GM23248 (cell line): Measurements from ENCODE around the gene PIRT. TPM values are rescaled to one million over a fixed set of nuclear protein-coding genes. Genes with fewer than 3 reads are reported as not detected.
"Not testable (repeated sequence)": the region's sequence is repeated elsewhere in the genome, so short reads cannot be mapped to it uniquely, and the experiment has no call there.

Source experiments
- DNase-seq: peaks from one replicate; pipeline ENCODE4 v3.0.0-alpha.2; 2015
- H2AFZ ChIP-seq: fragments of 200-600 bp; sonication (generic); 2 replicates; pipeline ENCODE4 v1.6.1; 2016; ENCODE audit warnings: antibody characterized with exemption
- H3F3A ChIP-seq: fragments of 200-600 bp; sonication (generic); 2 replicates; pipeline ENCODE4 v1.6.1; 2016; ENCODE audit warnings: mild to moderate bottlenecking, antibody characterized with exemption, mixed run types; ENCODE audit not compliant: insufficient read depth
- H3K27ac ChIP-seq: fragments of 200-600 bp; sonication (generic); 2 replicates; pipeline ENCODE4 v1.5.1; 2016; ENCODE audit warnings: mild to moderate bottlenecking
- H3K27me3 ChIP-seq: fragments of 200-600 bp; sonication (generic); replicated peaks from 2 replicates; pipeline ENCODE4 v1.6.1; 2016; ENCODE audit warnings: mild to moderate bottlenecking; ENCODE audit not compliant: insufficient read depth
- H3K36me3 ChIP-seq: fragments of 200-600 bp; sonication (generic); 2 replicates; pipeline ENCODE4 v1.6.1; 2016; ENCODE audit warnings: low read depth, mild to moderate bottlenecking
- H3K4me1 ChIP-seq: fragments of 200-600 bp; sonication (generic); 2 replicates; pipeline ENCODE4 v1.6.1; 2016; ENCODE audit warnings: mild to moderate bottlenecking; ENCODE audit not compliant: insufficient read depth
- H3K4me2 ChIP-seq: fragments of 200-600 bp; sonication (generic); one replicate; pipeline ENCODE4 v1.6.1; 2016; ENCODE audit warnings: mild to moderate bottlenecking; ENCODE audit not compliant: unreplicated experiment
- H3K4me3 ChIP-seq: fragments of 200-600 bp; sonication (generic); 2 replicates; pipeline ENCODE4 v1.5.1; 2016; ENCODE audit warnings: mild to moderate bottlenecking
- H3K79me2 ChIP-seq: fragments of 200-600 bp; sonication (generic); 2 replicates; pipeline ENCODE4 v1.6.1; 2016; ENCODE audit warnings: mild to moderate bottlenecking; ENCODE audit not compliant: insufficient read depth
- H3K9ac ChIP-seq: fragments of 200-600 bp; sonication (generic); 2 replicates; pipeline ENCODE4 v1.6.1; 2016; ENCODE audit warnings: mild to moderate bottlenecking
- H3K9me2 ChIP-seq: fragments of 200-600 bp; sonication (generic); 2 replicates; pipeline ENCODE4 v1.6.1; 2016; ENCODE audit warnings: mixed run types, mild to moderate bottlenecking, moderate library complexity; ENCODE audit not compliant: insufficient read depth
- H3K9me3 ChIP-seq: fragments of 200-600 bp; sonication (generic); one replicate; pipeline ENCODE4 v1.6.1; 2017; ENCODE audit warnings: low read depth
- H4K20me1 ChIP-seq: fragments of 200-600 bp; sonication (generic); 2 replicates; pipeline ENCODE4 v1.6.0; 2016; ENCODE audit not compliant: insufficient read depth
- EZH2 ChIP-seq: fragments of 200-600 bp; sonication (generic); IDR thresholded peaks from 2 replicates; pipeline ENCODE4 v1.6.1; 2018; ENCODE audit warnings: antibody characterized with exemption, mild to moderate bottlenecking; ENCODE audit not compliant: insufficient read depth, poor library complexity, severe bottlenecking
- EZH2phosphoT487 ChIP-seq: fragments of 200-600 bp; sonication (generic); IDR thresholded peaks from 2 replicates; pipeline ENCODE4 v1.6.1; 2018; ENCODE audit warnings: antibody characterized with exemption, moderate library complexity, mild to moderate bottlenecking, low read depth; ENCODE audit not compliant: insufficient read depth
- WGBS, 2 experiments: methylation state at CpG; one replicate each; pipeline ENCODE4 v1.1.6; 2015 to 2017; ENCODE audit warnings: low lambda C conversion rate in 2 of 2, low coverage in 1 of 2; ENCODE audit errors: missing lambda C conversion rate in 2 of 2; 5-methylcytosine and 5-hydroxymethylcytosine counted together
- in situ Hi-C: fragments of 300-500 bp; cut with MboI; formaldehyde crosslinking; loops from 2 replicates; pipeline ENCODE4 v1.15.0; 2020
- polyA plus RNA-seq: library from polyadenylated mRNA; unstranded; fragments of >200 nt; fragmentation: Nextera tagmentation; extraction: Ambion mirVana; gene quantifications from 2 replicates; pipeline ENCODE4 v1.2.1, GENCODE V29; 2016
- total RNA-seq: library from RNA; depleted of rRNA; stranded (reverse); fragments of >200 nt; shearing (Covaris generic); gene quantifications from 2 replicates; pipeline ENCODE4 v1.2.3, GENCODE V29; 2014

The PIRT gene
- total and polyA plus RNA-seq, 2 experiments from 2014 or later, result not detected

DNA sequence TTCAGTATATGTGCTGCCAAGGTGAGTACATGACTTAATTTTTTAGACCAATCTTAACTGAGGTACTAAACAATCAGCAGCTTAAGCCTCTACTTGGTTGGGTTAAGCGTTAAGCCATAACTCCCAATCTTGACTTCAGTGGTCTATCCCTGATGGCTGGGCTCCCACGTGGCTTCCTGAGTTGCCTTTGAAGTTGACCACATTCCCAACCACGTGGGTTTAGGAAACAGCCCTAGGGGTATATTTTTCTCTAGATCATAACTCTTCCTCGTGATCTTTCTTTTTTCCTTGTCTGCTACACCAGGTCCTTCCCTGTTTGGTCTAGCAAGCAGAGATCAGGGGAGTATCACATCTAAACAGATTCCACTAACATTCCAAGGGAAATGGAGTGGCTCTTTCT lies 20.1 kb upstream of the PIRT start:
- 23 to 29% methylated on average over 4 of the region's 4 CpGs for WGBS, 2 experiments

DNA sequence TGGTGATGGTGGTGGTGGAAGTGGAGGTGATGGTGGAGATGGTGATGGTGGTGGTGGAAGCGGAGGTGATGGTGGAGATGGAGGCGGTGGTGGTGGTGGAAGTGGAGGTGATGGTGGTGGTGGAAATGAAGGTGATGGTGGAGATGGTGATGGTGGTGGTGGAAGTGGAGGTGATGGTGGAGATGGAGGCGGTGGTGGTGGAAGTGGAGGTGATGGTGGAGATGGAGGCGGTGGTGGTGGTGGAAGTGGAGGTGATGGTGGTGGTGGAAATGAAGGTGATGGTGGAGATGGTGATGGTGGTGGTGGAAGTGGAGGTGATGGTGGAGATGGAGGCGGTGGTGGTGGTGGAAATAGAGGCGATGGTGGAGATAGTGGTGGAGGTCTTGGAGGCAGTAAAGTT lies 8.7 kb upstream of the PIRT start:
- not testable (repeated sequence) for H3K36me3 ChIP-seq, H3K27ac ChIP-seq, H3F3A ChIP-seq, H3K79me2 ChIP-seq, H3K4me2 ChIP-seq, H3K9me3 ChIP-seq, H3K9me2 ChIP-seq, H3K27me3 ChIP-seq, H2AFZ ChIP-seq, H3K4me3 ChIP-seq, DNase-seq, H3K9ac ChIP-seq, H4K20me1 ChIP-seq, H3K4me1 ChIP-seq
- in situ Hi-C loops, result loop anchor here (5.0 to 10.0 kb wide), 2 partner anchors 109 to 202 kb away; no protein-coding TSS in a partner anchor
- 68% methylated on average over 6 of the region's 6 CpGs; no CpG with 5 or more reads in 1 of the 2 experiments for WGBS, 2 experiments

More for the DNA sequence above, 20.1 kb upstream of the PIRT start:
- Histone ChIP-seq H3F3A (no peaks in the 10 kb centered on the region), H3K4me1 (no peaks in the 10 kb centered on the region), H3K27me3 (no peaks in the 10 kb centered on the region), H3K9me2 (no peaks in the 10 kb centered on the region), H3K27ac (no peak overlapping the region), H3K4me3 (no peak overlapping the region), H3K9me3 (no peaks in the 10 kb centered on the region), H4K20me1 (no peaks in the 10 kb centered on the region), H2AFZ (no peak overlapping the region), H3K4me2 (no peak overlapping the region), H3K36me3 (no peaks in the 10 kb centered on the region), H3K79me2 (no peaks in the 10 kb centered on the region), H3K9ac (no peak overlapping the region)
- no peak for DNase-seq
- TF ChIP-seq EZH2, result no peak
- no peak for TF ChIP-seq EZH2phosphoT487
- in situ Hi-C loops, result no loop called here

- Histone ChIP-seq H3K4me2 (peak overlapping the region; percentile 89), H3K9me3 (no peaks in the 10 kb centered on the region), H4K20me1 (no peaks in the 10 kb centered on the region), H3K9ac (no peak overlapping the region), H3K4me1 (no peaks in the 10 kb centered on the region), H3K36me3 (no peaks in the 10 kb centered on the region), H3K27ac (no peak overlapping the region), H2AFZ (no peak overlapping the region), H3K9me2 (no peaks in the 10 kb centered on the region), H3K79me2 (no peaks in the 10 kb centered on the region), H3K4me3 (no peak overlapping the region; the same call in 1 of the 2 replicates), H3F3A (no peaks in the 10 kb centered on the region), H3K27me3 (no peaks in the 10 kb centered on the region; the same call in 1 of the 2 replicates)
- TF ChIP-seq EZH2phosphoT487 (no peak), EZH2 (no peak)
- DNase-seq, result no peak
- in situ Hi-C loops, result loop anchor here (5.0 to 10.0 kb wide), 2 partner anchors 108 to 201 kb away; no protein-coding TSS in a partner anchor
- WGBS, 2 experiments, result 18 to 20% methylated on average over 6 of the region's 6 CpGs
Measured at GRCh38 chr17:10845388-10845751, 7.5 kb upstream of the PIRT start.

- Histone ChIP-seq H3F3A (no peaks in the 10 kb centered on the region), H3K9ac (peak overlapping the region; percentile 42), H3K27ac (no peak overlapping the region), H3K79me2 (no peaks in the 10 kb centered on the region), H3K4me1 (no peaks in the 10 kb centered on the region), H3K4me2 (peak overlapping the region; percentile 89), H2AFZ (peak overlapping the region; percentile 94), H3K9me3 (no peaks in the 10 kb centered on the region), H3K4me3 (peak overlapping the region; percentile 77), H3K9me2 (no peaks in the 10 kb centered on the region), H3K27me3 (no peaks in the 10 kb centered on the region; the same call in 1 of the 2 replicates), H4K20me1 (no peaks in the 10 kb centered on the region), H3K36me3 (no peaks in the 10 kb centered on the region)
- 2% methylated on average over 22 to 27 of the region's 28 CpGs for WGBS, 2 experiments
- DNase-seq, result peak; percentile 77
- no peak for TF ChIP-seq EZH2
- no peak for TF ChIP-seq EZH2phosphoT487
- in situ Hi-C loops, result loop anchor here (5.0 to 10.0 kb wide), 2 partner anchors 108 to 200 kb away; no protein-coding TSS in a partner anchor
Measured at GRCh38 chr17:10844621-10845387, 6.9 kb upstream of the PIRT start.
